Stimulated activated CD4-positive, alpha-beta T cell treated with anti-CD3 and anti-CD28 coated beads, TNF-alpha, amount 100 ng/mL, for 1 hour (primary cell): ENCODE measurements around the gene BLTP3A.
"Not testable (repeated sequence)": the region's sequence is repeated elsewhere in the genome, so short reads cannot be mapped to it uniquely, and the experiment has no call there.

ENCODE experiments used
- DNase-seq, 3 donors: peaks; one replicate each; pipeline ENCODE4 v3.0.0-alpha.2; 2020; ENCODE audit warnings: low read depth in 3 of 3, low spot score in 1 of 3

BLTP3A gene, protein sequence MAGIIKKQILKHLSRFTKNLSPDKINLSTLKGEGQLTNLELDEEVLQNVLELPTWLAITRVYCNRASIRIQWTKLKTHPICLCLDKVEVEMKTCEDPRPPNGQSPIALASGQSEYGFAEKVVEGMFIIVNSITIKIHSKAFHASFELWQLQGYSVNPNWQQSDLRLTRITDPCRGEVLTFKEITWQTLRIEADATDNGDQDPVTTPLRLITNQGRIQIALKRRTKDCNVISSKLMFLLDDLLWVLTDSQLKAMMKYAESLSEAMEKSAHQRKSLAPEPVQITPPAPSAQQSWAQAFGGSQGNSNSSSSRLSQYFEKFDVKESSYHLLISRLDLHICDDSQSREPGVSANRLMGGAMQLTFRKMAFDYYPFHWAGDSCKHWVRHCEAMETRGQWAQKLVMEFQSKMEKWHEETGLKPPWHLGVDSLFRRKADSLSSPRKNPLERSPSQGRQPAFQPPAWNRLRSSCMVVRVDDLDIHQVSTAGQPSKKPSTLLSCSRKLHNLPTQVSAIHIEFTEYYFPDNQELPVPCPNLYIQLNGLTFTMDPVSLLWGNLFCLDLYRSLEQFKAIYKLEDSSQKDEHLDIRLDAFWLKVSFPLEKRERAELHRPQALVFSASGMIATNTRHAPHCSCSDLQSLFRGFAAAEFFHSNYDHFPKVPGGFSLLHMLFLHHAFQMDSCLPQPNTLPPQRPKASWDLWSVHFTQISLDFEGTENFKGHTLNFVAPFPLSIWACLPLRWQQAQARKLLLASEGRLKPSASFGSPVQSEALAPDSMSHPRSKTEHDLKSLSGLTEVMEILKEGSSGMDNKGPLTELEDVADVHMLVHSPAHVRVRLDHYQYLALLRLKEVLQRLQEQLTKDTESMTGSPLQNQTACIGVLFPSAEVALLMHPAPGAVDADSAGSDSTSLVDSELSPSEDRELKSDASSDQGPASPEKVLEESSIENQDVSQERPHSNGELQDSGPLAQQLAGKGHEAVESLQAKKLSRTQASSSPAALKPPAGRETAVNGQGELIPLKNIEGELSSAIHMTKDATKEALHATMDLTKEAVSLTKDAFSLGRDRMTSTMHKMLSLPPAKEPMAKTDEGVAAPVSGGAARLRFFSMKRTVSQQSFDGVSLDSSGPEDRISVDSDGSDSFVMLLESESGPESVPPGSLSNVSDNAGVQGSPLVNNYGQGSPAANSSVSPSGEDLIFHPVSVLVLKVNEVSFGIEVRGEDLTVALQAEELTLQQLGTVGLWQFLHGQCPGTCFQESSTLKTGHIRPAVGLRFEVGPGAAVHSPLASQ (N-terminal part only)

DNA sequence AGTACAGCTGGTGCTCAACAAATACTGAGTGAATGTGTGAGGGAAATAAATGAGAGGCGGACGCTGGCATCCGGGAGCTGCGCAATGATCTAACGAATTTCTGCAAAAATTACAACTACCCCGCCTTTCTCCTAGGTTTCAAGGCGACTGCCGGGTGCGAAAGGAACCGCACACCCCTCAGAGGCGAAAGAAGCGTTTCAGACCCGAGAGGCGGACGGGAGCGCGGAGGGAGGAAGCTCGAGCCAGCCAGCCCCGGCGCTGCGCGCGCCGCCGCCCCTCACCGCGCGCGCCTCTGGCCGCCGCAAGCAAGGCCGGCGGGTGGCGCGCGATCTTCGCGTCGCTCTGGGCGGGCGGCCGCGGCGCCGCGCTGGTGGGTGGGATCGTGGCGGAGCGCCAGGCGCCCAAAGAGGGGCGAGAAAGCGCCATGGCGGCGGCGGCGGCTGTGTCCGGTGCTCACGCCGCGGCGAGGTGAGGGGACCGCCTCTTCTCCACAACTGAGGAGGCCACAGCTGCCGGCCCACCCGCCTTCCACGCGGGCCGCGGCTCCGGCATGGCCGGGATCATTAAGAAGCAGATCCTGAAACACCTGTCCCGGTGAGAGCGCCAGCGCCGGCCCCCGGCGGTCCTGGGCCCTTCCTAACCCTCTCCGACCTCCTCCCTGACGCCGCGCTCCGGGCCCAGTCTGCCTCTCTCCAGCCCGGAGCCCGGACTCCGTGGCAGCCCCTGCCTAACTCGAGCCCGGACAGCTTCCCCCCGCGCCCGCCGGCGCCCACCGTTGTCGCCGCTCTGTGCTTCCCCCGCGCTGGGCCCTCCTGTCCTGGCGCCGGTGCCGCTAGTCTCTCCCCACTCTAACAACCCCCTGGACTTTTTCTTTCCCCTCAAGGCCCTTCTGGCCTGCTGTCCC lies at the start of gene BLTP3A:
Gene BLTP3A, plus strand, starts transcription at position 383 of the 904 bp plus-strand sequence. Its CDS starts 168 bp downstream, at position 551.
- peak; percentile 35 to 67 (median 49) for DNase-seq

DNA sequence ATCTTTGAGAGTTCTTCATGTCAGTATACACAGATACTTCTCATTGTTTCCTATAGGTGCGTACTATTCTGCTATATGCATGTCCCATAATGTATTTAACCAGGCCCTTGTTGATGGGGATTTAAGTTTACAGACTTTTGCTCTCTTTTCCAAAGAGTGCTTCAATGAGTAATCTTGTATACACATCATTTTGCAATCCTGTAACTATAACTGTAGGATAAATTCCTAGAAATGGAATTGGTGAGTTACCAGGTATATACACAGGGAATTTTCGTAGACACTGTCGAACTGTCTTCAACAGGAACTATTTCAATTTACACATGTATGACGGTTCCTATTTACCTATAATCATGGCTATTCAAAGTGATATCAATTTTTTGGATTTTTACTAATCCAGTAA lies 49.8 kb upstream of the BLTP3A start:
- no peak for DNase-seq

DNA sequence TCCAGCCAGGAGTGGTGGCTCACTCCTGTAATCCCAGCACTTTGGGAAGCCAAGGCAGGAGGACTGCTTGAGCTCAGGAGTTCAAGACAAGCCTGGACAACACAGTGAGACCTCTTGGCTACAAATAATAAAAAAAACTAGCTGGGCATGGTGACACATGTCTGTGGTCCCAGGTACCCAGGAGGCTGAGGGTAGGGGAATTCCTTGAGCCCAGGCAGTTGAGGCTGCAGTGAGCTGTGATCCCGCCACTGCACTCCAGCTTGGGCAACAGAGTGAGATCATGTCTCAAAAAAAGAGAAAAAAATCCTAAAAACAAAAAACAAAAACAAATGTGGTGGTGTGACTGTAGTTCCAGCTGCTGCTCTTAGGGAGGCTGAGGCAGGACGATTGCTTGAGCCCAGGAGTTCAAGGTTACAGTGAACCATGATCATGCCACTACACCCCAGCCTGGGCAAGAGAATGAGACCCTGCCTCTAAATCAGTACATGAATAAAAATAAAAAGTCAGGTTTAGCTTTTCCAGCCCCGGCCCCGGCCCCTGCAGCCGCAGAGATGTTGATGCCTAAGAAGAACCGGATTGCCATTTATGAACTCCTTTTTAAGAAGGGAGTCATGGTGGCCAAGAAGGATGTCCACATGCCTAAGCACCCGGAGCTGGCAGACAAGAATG lies 48.1 kb upstream of the BLTP3A start:
- no peak for DNase-seq

DNA sequence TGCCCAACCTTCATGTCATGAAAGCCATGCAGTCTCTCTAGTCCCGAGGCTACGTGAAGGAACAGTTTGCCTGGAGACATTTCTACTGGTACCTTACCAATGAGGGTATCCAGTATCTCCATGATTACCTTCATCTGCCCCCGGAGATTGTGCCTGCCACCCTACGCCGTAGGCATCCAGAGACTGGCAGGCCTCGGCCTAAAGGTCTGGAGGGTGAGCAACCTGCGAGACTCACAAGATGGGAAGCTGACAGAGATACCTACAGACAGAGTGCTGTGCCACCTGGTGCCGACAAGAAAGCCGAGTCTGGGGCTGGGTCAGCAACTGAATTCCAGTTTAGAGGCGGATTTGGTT lies 47.6 kb upstream of the BLTP3A start:
- DNase-seq, result not testable (repeated sequence)

DNA sequence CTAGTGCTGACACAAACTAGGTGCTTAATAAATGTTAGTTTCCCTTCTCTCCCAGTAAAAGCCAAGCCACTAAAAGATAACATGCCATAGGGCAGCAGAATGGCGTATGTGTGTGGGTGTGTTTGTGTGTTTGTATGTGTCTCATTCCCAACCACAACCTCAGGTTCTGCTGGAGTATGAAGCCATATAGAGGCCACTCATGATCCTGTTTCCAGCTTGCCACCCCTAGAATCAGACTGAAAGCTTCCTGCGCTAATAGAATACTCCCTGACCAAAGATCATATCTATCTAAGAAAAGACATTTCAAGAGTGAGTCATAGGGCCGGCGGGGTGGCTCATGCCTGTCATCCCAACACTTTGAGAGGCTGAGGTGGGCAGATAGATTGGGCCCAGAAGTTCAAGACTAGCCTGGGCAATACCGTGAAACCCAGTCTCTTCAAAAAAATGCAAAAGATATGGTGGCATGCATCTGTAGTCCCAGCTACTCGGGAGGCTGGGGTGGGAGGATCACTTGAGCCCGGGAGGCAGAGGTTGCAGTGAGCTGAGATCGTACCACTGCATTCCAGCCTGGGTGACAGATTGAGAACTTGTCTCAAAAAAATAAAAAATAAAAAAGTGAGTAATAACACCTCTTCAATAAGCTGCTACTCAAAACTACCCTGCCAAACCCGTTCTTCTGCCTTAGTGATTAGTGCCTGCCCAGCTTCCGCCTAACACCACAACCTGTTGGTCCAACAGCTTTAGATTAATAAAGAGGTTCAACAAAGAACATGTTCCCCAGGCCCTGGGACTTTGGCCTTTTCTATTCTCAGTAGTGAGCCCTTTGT lies 46.4 kb upstream of the BLTP3A start:
- DNase-seq, result no peak

DNA sequence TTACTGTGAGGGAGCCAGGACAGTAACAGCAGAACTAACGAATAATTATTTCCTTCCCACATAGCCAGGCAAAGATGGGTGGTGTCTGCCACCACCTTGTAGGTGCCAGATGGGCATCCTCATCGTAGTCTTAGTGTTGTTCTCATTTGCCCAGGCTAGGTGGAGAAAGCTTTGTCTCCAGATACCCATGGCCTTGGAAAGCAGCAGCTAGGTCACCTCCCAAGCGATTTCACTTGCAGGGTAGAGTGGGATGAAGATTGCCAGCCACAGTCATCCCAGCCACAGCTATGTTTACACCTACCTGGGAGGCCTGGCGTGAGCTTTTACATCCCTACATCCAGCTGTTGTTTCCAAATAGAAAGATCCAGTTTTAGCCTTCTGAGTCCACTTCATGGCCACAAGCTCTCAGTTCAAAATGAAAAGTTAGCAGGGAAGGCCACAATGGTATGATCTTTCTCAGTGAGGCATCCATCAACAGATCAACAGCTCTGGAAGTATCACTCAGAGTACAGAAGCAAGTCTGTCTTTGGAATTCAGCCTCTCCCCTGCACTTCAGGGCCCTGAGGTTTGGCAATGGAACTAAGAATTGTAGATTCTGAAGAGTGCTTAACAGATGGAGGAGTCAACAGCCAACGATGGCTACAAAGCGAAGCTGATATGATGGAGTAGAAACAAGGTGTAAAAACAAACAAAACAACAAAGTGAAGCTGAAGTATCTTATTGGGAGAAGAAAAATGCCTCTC lies 45.6 kb upstream of the BLTP3A start:
- no peak for DNase-seq

DNA sequence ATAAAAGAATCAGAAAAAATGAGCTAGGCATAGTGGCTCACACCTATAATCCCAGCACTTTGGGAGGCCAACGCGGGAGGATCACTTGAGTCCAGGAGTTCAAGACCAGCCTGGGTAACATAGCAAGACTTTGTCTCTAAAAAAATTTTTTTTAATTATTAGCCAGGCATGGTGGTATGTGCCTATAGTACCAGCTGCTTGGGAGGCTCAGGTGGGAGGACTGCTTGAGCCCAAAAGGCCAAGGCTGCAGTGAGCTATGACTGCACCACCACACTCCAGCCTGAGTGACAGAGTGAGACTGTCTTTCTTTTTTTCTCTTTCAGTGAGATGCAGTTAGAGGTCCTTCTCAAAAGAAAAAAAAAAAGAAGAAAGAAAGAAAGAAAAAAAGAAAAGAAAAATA lies 43.1 kb upstream of the BLTP3A start:
- no peak for DNase-seq

DNA sequence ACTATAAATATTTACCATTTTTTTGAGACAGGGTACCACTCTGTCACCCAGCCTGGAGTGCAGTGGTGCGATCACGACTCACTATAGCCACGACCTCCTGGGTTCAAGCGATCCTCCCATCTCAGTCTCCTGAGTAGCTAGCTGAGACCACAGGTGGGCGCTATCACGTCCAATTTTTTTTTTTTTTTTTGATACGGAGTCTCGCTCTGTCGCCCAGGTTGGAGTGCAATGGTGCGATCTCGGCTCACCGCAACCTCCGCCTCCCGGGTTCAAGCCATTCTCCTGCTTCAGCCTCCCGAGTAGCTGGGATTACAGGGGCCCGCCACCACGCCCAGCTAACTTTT lies 35.4 kb upstream of the BLTP3A start:
- DNase-seq, result not testable (repeated sequence)

DNA sequence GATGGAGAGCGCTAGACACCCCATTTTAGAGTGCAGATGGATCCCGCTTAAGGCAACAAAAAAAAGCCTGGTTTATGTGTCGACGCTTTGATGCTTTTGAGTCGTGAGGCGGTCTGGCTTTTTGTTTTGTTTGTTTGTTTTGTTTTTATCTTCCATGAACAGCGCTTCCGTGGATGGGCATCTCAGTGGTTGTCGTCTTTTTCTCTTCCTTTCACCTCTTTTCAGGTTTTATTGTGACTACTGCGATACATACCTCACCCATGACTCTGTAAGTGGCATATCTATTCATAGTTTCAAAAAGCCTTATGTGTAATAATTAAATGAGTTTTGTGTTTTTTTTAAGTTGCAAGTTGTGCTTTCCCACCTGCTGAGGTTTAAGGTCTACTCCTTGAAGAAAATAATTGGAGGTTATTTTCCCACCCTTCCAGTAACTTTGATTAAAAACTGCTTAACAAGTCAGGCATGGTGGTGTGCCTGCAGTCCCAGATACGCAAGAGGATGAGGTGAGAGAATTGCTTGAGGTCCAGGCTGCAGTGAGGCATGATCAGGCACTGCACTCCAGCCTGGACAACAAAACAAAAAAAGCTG lies 34.1 kb upstream of the BLTP3A start:
- no peak for DNase-seq

DNA sequence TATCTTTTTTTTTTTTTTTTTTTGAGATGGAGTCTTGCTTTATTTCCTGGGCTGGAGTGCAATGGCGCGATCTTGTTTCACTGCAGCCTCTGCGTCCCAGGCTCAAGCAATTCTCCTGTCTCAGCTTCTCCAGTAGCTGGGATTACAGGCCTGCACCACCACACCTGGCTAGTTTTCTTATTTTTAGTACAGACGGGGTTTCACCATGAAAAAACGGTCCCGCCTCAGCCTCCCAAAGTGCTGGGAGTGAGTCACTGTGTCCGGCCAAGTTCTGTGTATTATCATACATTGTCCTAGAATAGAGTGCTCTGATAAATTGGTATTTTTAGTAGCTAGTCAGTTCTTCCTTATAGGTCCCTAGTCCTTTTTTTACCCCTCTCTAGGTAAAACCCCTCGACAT lies 31.8 kb upstream of the BLTP3A start:
- DNase-seq, result no peak

DNA sequence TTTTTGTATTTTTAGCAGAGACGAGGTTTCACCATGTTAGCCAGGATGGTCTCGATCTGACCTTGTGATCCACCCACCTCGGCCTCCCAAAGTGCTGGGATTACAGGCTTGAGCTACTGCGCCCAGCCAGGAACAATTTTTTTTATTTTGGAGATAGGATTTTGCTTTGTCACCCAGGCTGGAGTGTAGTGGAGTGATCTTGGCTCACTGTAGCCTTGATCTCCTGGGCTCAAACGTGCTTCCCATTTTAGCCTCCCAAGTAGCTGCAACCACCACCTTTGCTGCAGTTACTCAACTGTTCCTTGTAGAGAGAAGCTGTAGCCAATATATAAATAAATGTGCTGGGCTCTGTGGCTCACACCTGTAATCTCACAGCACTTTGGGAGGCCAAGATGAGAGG lies 30.2 kb upstream of the BLTP3A start:
- not testable (repeated sequence) for DNase-seq

DNA sequence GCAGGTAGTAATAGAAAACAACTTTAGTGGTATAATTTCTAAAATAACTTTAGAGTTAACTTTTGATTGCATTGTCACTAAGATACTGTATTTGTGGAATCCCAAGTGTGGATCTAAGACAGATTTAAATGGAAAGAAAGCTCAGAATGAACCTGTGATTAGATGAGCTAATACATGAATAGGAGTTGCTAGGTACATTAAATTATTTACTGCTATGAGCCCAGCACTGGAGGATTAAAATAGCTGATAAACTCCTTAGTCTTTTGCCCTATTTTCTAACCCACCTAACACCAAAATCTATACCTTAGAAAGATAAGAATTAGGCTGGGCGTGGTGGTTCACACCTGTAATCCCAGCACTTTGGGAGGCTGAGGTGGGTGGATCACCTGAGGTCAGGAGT lies 23.7 kb upstream of the BLTP3A start:
- DNase-seq, result no peak

DNA sequence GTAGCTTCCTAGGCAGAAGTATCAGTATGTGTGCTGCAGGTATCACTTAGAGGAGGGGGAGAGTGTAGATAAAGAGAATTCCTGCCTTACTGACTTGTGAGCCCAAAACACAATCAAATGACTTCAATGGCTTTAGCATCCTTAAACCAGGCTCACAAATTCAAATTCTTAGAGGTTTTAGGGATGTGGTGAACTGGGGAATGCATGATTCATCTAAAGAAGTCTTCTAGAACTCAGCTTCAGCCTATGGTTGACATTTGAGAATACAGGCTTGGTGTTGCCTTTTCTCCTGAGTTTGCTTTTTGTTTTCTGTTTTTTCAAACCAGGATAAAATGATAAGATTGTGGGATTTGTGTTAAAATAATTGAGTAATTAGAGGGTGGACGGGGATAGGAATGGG lies 20.2 kb upstream of the BLTP3A start:
- DNase-seq, result no peak

DNA sequence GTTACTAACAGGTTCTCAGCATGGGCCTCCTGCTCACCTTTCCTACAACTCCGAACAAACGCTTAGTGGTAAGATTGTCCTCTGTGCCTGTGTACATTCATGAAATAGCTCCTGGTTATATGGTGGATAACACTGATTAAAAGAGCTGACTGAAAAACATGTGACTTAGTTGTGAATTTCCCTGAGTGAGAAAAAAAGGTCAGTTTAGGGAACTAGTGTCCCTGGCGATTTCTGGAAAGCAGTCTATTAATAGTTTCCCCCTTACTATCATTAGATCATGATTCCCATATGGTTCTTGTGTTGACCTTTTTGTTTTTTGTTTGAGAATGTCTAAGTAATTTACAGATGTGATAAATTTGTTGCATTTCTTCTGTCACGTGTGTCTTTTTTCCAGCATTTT lies 18.9 kb upstream of the BLTP3A start:
- DNase-seq, result no peak

DNA sequence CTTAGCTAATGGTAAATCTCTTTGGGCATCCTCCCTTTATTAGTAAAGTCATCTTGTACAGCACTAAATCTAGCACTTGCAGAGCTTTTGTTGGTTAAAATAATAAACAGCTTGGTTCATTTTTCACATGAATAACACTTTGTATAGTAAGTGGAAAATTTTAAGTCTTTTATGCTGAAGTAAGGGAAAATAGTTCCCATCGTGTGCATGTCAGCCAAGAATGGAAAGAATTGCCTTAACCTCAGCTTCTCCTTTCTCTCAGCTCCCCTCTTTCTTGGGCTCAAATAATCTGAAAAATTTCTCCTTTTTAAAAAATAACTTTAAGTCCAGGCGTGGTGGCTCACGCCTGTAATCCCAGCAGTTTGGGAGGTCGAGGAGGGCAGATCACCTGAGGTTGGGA lies 18.0 kb upstream of the BLTP3A start:
- DNase-seq, result no peak

DNA sequence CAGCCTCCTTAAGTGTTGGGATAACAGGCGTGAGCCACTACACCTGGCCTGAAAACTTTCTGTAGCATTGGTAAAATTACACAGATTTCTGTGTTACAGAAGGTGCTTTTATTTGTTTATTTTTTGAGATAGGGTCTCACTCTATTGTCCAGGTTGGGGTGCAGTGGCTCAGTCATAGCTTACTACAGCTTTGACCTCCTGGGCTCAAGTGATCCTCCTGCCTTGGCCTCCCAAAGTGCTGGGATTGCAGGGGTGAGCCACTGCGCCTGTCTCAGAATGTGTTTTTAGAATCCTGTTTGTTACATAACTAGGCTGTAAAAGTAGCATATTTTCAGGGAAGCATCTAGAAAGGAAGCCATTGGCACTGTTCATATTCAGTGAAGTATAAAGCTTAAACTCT lies 16.9 kb upstream of the BLTP3A start:
- no peak for DNase-seq

DNA sequence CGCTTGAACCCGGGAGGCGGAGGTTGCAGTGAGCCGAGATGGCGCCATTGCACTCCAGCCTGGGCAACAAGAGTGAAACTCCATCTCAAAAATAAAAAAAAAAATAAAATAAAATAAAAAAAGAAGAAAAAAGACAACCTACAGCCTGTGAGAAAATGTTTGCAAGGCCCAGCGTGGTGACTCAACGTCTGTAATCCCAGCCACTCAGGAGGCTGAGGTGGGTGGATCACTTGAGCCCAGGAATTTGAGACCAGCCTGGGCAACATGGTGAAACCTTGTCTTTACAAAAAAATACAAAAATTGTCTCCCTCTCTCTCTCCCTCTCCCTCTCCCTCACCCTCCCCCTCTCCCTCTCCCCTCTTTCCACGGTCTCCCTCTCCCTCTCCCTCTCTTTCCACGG lies 6.5 kb upstream of the BLTP3A start:
- DNase-seq, result not testable (repeated sequence)

DNA sequence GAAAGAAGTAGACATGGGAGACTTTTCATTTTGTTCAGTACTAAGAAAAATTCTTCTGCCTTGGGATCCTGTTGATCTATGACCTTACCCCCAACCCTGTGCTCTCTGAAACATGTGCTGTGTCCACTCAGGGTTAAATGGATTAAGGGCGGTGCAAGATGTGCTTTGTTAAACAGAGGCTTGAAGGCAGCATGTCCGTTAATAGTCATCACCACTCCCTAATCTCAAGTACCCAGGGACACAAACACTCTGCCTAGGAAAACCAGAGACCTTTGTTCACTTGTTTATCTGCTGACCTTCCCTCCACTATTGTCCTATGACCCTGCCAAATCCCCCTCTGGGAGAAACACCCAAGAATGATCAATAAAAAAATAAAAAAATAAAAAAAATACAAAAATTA lies 4.7 kb upstream of the BLTP3A start:
- not testable (repeated sequence) for DNase-seq
